SU-DHL-6 (cell line): Measurements from ENCODE around the gene BRCA1.
"Not testable (repeated sequence)": the region's sequence is repeated elsewhere in the genome, so short reads cannot be mapped to it uniquely, and the experiment has no call there.

Source experiments
- CTCF ChIP-seq: fragments of 200-600 bp; sonication (generic); IDR thresholded peaks from one replicate; pipeline ENCODE4 v1.5.1; 2017; ENCODE audit warnings: antibody characterized with exemption, mild to moderate bottlenecking, low read length, moderate library complexity; ENCODE audit not compliant: insufficient read depth, poor library complexity, severe bottlenecking
- EZH2phosphoT487 ChIP-seq: fragments of 200-600 bp; sonication (generic), shearing (Covaris generic); conservative IDR thresholded peaks from 2 replicates; pipeline ENCODE4 v1.6.1; 2018; ENCODE audit warnings: mild to moderate bottlenecking, antibody characterized with exemption, low read length, moderate library complexity, mixed read lengths

GRCh38 chr17:43000894-43001293 is 124.3 kb downstream of the BRCA1 start:
- TF ChIP-seq CTCF, EZH2phosphoT487: not testable (repeated sequence)
